Lower lobe of right lung (tissue), 2 donors: ENCODE results near the gene TSEN2. TPM values are rescaled to one million over a fixed set of nuclear protein-coding genes. Genes with fewer than 3 reads are reported as not detected.
"Not testable (repeated sequence)": the region's sequence is repeated elsewhere in the genome, so short reads cannot be mapped to it uniquely, and the experiment has no call there.

Source experiments
- ATAC-seq, 2 donors: fragments of 200-7000 bp; cut with Tn5 transposase; one replicate each; pipeline ENCODE4 v1.9.1; 2020 to 2022; ENCODE audit warnings: mild to moderate bottlenecking in 2 of 2, moderate library complexity in 2 of 2
- DNase-seq: peaks from one replicate; pipeline ENCODE4 v3.0.0-alpha.2; 2020
- H3K27ac ChIP-seq: fragments of 200-600 bp; one replicate; pipeline ENCODE4 v1.8.0; 2022
- H3K27me3 ChIP-seq: fragments of 200-600 bp; one replicate; pipeline ENCODE4 v1.8.0; 2022; ENCODE audit warnings: low read depth
- H3K36me3 ChIP-seq: fragments of 200-600 bp; one replicate; pipeline ENCODE4 v1.8.0; 2022; ENCODE audit warnings: mild to moderate bottlenecking
- H3K4me1 ChIP-seq: fragments of 200-600 bp; one replicate; pipeline ENCODE4 v1.8.0; 2022
- H3K4me3 ChIP-seq: fragments of 200-600 bp; one replicate; pipeline ENCODE4 v1.8.0; 2022; ENCODE audit warnings: mild to moderate bottlenecking
- H3K9me3 ChIP-seq: fragments of 200-600 bp; one replicate; pipeline ENCODE4 v1.8.0; 2022
- CTCF ChIP-seq: fragments of 200-600 bp; IDR thresholded peaks from one replicate; pipeline ENCODE4 v1.8.0; 2022; ENCODE audit warnings: antibody characterized with exemption, mild to moderate bottlenecking
- intact Hi-C: fragments of 100-400 bp; cut with DNase I; formaldehyde crosslinking; loops from one replicate; pipeline ENCODE4 v1.11.0; 2022
- total RNA-seq: library from RNA; stranded (reverse); fragmentation: NEBNext Ultra II Directional; extraction: Animal tissue kit (Norgen Biotek cat#: 25700); gene quantifications from one replicate; pipeline ENCODE4 v1.2.1, GENCODE V29; 2021
- donor health status: DM: no; HTN: yes; CAD: no; lungs with severe emphysema.

Gene TSEN2
- total RNA-seq, 1 donor from 2014 or later: 23.6 TPM

GRCh38 chr3:12536423-12536822, 52.1 kb downstream of the TSEN2 start:
- Histone ChIP-seq H3K4me3 (no peak overlapping the region), H3K36me3 (peaks cover 28% of the 10 kb centered on the region), H3K27me3 (no peaks in the 10 kb centered on the region), H3K4me1 (no peaks in the 10 kb centered on the region), H3K27ac (no peak overlapping the region), H3K9me3 (no peaks in the 10 kb centered on the region)
- ATAC-seq (no peak), DNase-seq (no peak)
- intact Hi-C loops: no loop called here
- TF ChIP-seq CTCF: no peak

- no peak overlapping the region for H3K4me3 ChIP-seq
- no peak for ATAC-seq
These were observed 57.3 kb downstream of the TSEN2 start for GRCh38 chr3:12541625-12542024.

GRCh38 chr3:12543497-12543896, 59.2 kb downstream of the TSEN2 start:
- H3K36me3 ChIP-seq, H3K27me3 ChIP-seq, DNase-seq, intact Hi-C loops, H3K4me3 ChIP-seq, H3K27ac ChIP-seq, H3K9me3 ChIP-seq, H3K4me1 ChIP-seq, ATAC-seq: not testable (repeated sequence)

More at GRCh38 chr3:12541625-12542024, 57.3 kb downstream of the TSEN2 start:
- H3K4me1 ChIP-seq: no peaks in the 10 kb centered on the region
- TF ChIP-seq CTCF: no peak
- H3K27me3 ChIP-seq: no peaks in the 10 kb centered on the region
- H3K9me3 ChIP-seq: no peaks in the 10 kb centered on the region
- H3K27ac ChIP-seq: no peak overlapping the region
- peaks cover 5% of the 10 kb centered on the region for H3K36me3 ChIP-seq
- intact Hi-C loops: no loop called here
- no peak for DNase-seq

- intact Hi-C loops: no loop called here
- no peak overlapping the region for H3K27ac ChIP-seq
- H3K4me1 ChIP-seq: no peaks in the 10 kb centered on the region
- DNase-seq (no peak), ATAC-seq (no peak)
- no peak for TF ChIP-seq CTCF
- no peaks in the 10 kb centered on the region for H3K27me3 ChIP-seq
- no peaks in the 10 kb centered on the region for H3K36me3 ChIP-seq
- no peak overlapping the region for H3K4me3 ChIP-seq
- H3K9me3 ChIP-seq: no peaks in the 10 kb centered on the region
These were observed 60.6 kb downstream of the TSEN2 start for GRCh38 chr3:12544652-12545472.

- H3K27ac ChIP-seq: no peak within 1 kb of the TSS
- no peaks in the 10 kb centered on the region for H3K9me3 ChIP-seq
- H3K27me3 ChIP-seq: no peaks in the 10 kb centered on the region
- H3K4me1 ChIP-seq: no peaks in the 10 kb centered on the region
- intact Hi-C loops: no loop called here
- H3K36me3 ChIP-seq: no peaks in the 10 kb centered on the region
- H3K4me3 ChIP-seq: no peak within 1 kb of the TSS
- DNase-seq: no peak
- TF ChIP-seq CTCF: no peak
- peak; percentile 66 to 74 for ATAC-seq
These were observed 61.2 kb downstream of the TSEN2 start, which contains the start of gene MKRN2OS for GRCh38 chr3:12545473-12545791. Gene MKRN2OS (minus strand): TSS chr3:12545499. CDS start chr3:12545464, 35 bp downstream.

- DNase-seq (no peak), ATAC-seq (no peak)
- Histone ChIP-seq H3K36me3 (no peaks in the 10 kb centered on the region), H3K27me3 (peaks cover 25% of the 10 kb centered on the region), H3K27ac (no peak overlapping the region), H3K4me1 (no peaks in the 10 kb centered on the region), H3K9me3 (no peaks in the 10 kb centered on the region), H3K4me3 (no peak overlapping the region)
- no peak for TF ChIP-seq CTCF
- intact Hi-C loops: no loop called here
These were observed 65.9 kb downstream of the TSEN2 start for GRCh38 chr3:12549971-12550760.
